Measurements from ENCODE around the gene RTN4RL2.
A peak's percentile ranks its signal among the peaks of the same experiment; 100 is the strongest.
"Not testable (repeated sequence)": the region's sequence is repeated elsewhere in the genome, so short reads cannot be mapped to it uniquely, and the experiment has no call there.

Gene RTN4RL2

GRCh38 chr11:57444362-57445121 lies 15.8 kb upstream of the RTN4RL2 start:
- no peak overlapping the region for H3K27ac ChIP-seq
- DNase-seq (ENCODE audit: low spot score), result no peak

GRCh38 chr11:57445122-57445394 lies 15.3 kb upstream of the RTN4RL2 start:
- H3K27ac ChIP-seq; H3K4me3 ChIP-seq; DNase-seq (ENCODE audit: low spot score): not testable (repeated sequence)

More at GRCh38 chr11:57444362-57445121, 15.8 kb upstream of the RTN4RL2 start:
- H3K4me3 ChIP-seq, result no peak overlapping the region
- TF ChIP-seq CTCF (IDR thresholded peaks at IDR 0.05), result no peak

- no peak for TF ChIP-seq CTCF (IDR thresholded peaks at IDR 0.05)
- no peak overlapping the region for H3K4me3 ChIP-seq
- no peak overlapping the region for H3K27ac ChIP-seq
- DNase-seq (ENCODE audit: low spot score), result no peak
Observed at GRCh38 chr11:57446055-57446454, 14.3 kb upstream of the RTN4RL2 start.

- H3K27ac ChIP-seq, result no peak overlapping the region
- no peak overlapping the region for H3K4me3 ChIP-seq
- DNase-seq (ENCODE audit: low spot score), result no peak
- no peak for TF ChIP-seq CTCF (IDR thresholded peaks at IDR 0.05)
Observed at GRCh38 chr11:57453543-57454177, 6.7 kb upstream of the RTN4RL2 start.

GRCh38 chr11:57456960-57457642 lies 3.2 kb upstream of the RTN4RL2 start:
- Histone ChIP-seq H3K4me3 (peak overlapping the region; percentile 76), H3K27ac (no peak overlapping the region)
- DNase-seq (ENCODE audit: low spot score), result peak; percentile 92
- TF ChIP-seq CTCF (IDR thresholded peaks at IDR 0.05), result peak; percentile 99

GRCh38 chr11:57457643-57458023 lies 2.7 kb upstream of the RTN4RL2 start:
- no peak for DNase-seq (ENCODE audit: low spot score)
- Histone ChIP-seq H3K4me3 (peak overlapping the region; percentile 76), H3K27ac (no peak overlapping the region)
- TF ChIP-seq CTCF (IDR thresholded peaks at IDR 0.05), result no peak

GRCh38 chr11:57458060-57458409 lies 2.3 kb upstream of the RTN4RL2 start:
- Histone ChIP-seq H3K27ac (no peak overlapping the region), H3K4me3 (peak overlapping the region; percentile 76)
- no peak for TF ChIP-seq CTCF (IDR thresholded peaks at IDR 0.05)
- no peak for DNase-seq (ENCODE audit: low spot score)
